Kidney epithelial cell (primary cell): Measurements from ENCODE around the gene NUP98. TPM values are rescaled to one million over a fixed set of nuclear protein-coding genes. Genes with fewer than 3 reads are reported as not detected.

Experiments
- DNase-seq: peaks from one replicate; pipeline ENCODE4 v3.0.0-alpha.2; 2010; ENCODE audit warnings: low read depth
- H3K27me3 ChIP-seq: 2 replicates; pipeline ENCODE4 v1.6.0; 2011; ENCODE audit warnings: low read length; ENCODE audit not compliant: control insufficient read depth, insufficient read depth
- H3K36me3 ChIP-seq: 2 replicates; pipeline ENCODE4 v1.5.1; 2011; ENCODE audit warnings: low read length; ENCODE audit not compliant: control insufficient read depth, insufficient read depth
- H3K4me3 ChIP-seq: 2 replicates; pipeline ENCODE4 v1.5.1; 2011; ENCODE audit warnings: low read depth, mild to moderate bottlenecking, control low read depth, low read length
- total RNA-seq: library from RNA; depleted of rRNA; stranded (reverse); fragments of >200 nt; gene quantifications from 2 replicates; pipeline ENCODE4 v1.2.3, GENCODE V29; 2015
- TF ChIP-seq, protein P1 (sequence below): IDR thresholded peaks from 2 replicates; pipeline ENCODE4 v1.5.1; 2011; ENCODE audit warnings: mild to moderate bottlenecking, moderate library complexity, low read length, control low read depth, inconsistent platforms; ENCODE audit not compliant: insufficient read depth, poor library complexity, severe bottlenecking

Gene NUP98
- total RNA-seq, 1 donor from 2014 or later: 94.0 TPM

GRCh38 chr11:3831378-3832239 lies 34.3 kb upstream of the NUP98 start:
- TF ChIP-seq, protein P1, sequence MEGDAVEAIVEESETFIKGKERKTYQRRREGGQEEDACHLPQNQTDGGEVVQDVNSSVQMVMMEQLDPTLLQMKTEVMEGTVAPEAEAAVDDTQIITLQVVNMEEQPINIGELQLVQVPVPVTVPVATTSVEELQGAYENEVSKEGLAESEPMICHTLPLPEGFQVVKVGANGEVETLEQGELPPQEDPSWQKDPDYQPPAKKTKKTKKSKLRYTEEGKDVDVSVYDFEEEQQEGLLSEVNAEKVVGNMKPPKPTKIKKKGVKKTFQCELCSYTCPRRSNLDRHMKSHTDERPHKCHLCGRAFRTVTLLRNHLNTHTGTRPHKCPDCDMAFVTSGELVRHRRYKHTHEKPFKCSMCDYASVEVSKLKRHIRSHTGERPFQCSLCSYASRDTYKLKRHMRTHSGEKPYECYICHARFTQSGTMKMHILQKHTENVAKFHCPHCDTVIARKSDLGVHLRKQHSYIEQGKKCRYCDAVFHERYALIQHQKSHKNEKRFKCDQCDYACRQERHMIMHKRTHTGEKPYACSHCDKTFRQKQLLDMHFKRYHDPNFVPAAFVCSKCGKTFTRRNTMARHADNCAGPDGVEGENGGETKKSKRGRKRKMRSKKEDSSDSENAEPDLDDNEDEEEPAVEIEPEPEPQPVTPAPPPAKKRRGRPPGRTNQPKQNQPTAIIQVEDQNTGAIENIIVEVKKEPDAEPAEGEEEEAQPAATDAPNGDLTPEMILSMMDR: no peak
- peaks cover 2% of the 10 kb centered on the region for H3K36me3 ChIP-seq
- H3K4me3 ChIP-seq: no peak overlapping the region

DNA sequence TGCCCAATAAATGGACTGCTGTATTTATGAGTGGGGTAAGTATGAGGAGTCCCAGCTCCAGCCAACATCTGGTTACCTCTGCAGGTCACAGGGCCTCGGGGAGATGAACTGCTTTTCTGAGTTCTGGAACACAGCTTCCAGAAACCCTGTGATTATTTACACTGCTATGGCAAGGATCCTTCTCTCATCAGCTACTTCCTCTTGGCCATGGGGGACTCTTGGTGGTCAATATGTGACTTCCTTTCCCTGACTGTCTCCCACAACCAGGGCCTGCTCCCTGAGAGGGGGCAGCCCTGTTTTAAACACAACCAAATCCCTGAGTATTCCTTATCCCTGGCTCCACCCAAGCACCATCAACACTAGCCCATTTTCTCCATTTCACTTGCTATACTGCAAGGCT lies 33.4 kb upstream of the NUP98 start:
- DNase-seq: no peak
- Histone ChIP-seq H3K36me3 (peaks cover 2% of the 10 kb centered on the region), H3K27me3 (no peaks in the 10 kb centered on the region), H3K4me3 (no peak overlapping the region)
- TF ChIP-seq, protein P1: no peak

More at GRCh38 chr11:3831378-3832239, 34.3 kb upstream of the NUP98 start:
- DNase-seq: no peak
- H3K27me3 ChIP-seq: no peaks in the 10 kb centered on the region

DNA sequence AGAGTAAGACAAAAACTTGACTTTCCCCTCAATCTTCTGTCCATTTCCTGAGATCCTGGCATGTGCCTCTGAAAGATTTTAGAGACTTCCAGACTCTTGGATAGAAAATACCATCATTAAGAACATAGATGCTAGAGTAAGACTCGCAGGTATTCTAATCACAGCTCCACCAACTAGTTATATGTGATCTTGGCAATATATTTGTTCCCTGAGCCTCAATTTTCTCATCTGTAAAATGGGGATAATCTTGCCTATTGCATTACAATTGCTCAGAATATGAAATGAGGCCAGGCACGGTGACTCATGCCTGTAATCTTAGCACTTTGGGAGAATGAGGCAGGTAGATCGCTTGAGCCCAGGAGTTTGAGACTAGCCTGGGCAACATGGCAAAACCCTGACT lies 32.7 kb upstream of the NUP98 start:
- TF ChIP-seq, protein P1: no peak
- H3K27me3 ChIP-seq: no peaks in the 10 kb centered on the region
- H3K36me3 ChIP-seq: peaks cover 2% of the 10 kb centered on the region
- no peak overlapping the region for H3K4me3 ChIP-seq
- DNase-seq: no peak

GRCh38 chr11:3827434-3828186 lies 30.3 kb upstream of the NUP98 start:
- DNase-seq: no peak
- TF ChIP-seq, protein P1: no peak
- no peak overlapping the region for H3K4me3 ChIP-seq
- H3K27me3 ChIP-seq: no peaks in the 10 kb centered on the region
- peaks cover 2% of the 10 kb centered on the region for H3K36me3 ChIP-seq

GRCh38 chr11:3826721-3827120 lies 29.4 kb upstream of the NUP98 start:
- Histone ChIP-seq H3K4me3 (no peak overlapping the region), H3K36me3 (peaks cover 2% of the 10 kb centered on the region), H3K27me3 (no peaks in the 10 kb centered on the region)
- TF ChIP-seq, protein P1: no peak
- no peak for DNase-seq
